Pancreas (tissue), 10 donors: Measurements from ENCODE around the gene ISLR2. TPM values are rescaled to one million over a fixed set of nuclear protein-coding genes. Genes with fewer than 3 reads are reported as not detected.

ENCODE experiments used
- ATAC-seq, 4 donors: fragments of 200-7000 bp; cut with Tn5 transposase; one replicate each; pipeline versions ENCODE4 v1.8.0 to v1.9.1; 2020; ENCODE audit warnings: mild to moderate bottlenecking in 4 of 4, moderate library complexity in 4 of 4
- DNase-seq, 6 donors: peaks; one replicate each; pipeline ENCODE4 v3.0.0-alpha.2; 2020
- FAIRE-seq: peaks from 2 replicates; lab custom pipeline; 2012; peaks lifted over from hg19 to GRCh38; lab: Jason Lieb, UNC
- H3K27ac ChIP-seq, 4 donors: fragments of 200-600 bp; sonication (generic); 1 replicate in 3 of 4; 2 replicates in 1 of 4; pipeline versions ENCODE4 v1.5.0 to v1.8.0; 2020
- H3K27me3 ChIP-seq, 4 donors: fragments of 200-600 bp; one replicate each; pipeline ENCODE4 v1.8.0; 2021
- H3K36me3 ChIP-seq, 3 donors: fragments of 200-600 bp; sonication (generic) in 1 of 3; one replicate each; pipeline versions ENCODE4 v1.5.0 to v1.8.0; 2020 to 2021
- H3K4me1 ChIP-seq, 3 donors: fragments of 200-600 bp; one replicate each; pipeline ENCODE4 v1.8.0; 2021
- H3K4me3 ChIP-seq, 4 donors: fragments of 200-600 bp; sonication (generic) in 2 of 4; one replicate each; pipeline versions ENCODE4 v1.5.0 to v1.8.0; 2020 to 2021
- H3K9me3 ChIP-seq, 4 donors: fragments of 200-600 bp; one replicate each; pipeline ENCODE4 v1.8.0; 2021
- WGBS, 2 donors: extraction: QIAGEN DNeasy Blood & Tissue Kit; methylation state at CpG; one replicate each; pipeline ENCODE4 v1.1.7; 2013; 5-methylcytosine and 5-hydroxymethylcytosine counted together
- intact Hi-C, 3 donors: fragments of 100-400 bp; cut with DNase I; formaldehyde crosslinking; loops; one replicate each; pipeline versions ENCODE4 v1.11.1 to v1.14.2; 2022
- polyA plus RNA-seq, 2 donors: library from polyadenylated mRNA; stranded (reverse); fragments of 200-250 nt; gene quantifications; one replicate each; pipeline ENCODE4 v1.2.3, GENCODE V29; 2013
- total RNA-seq, 6 donors: library from RNA; stranded (reverse); fragmentation: NEBNext Ultra II Directional in 4 of 6; extraction: Animal tissue kit (Norgen Biotek cat#: 25700) in 4 of 6; gene quantifications; one replicate each; pipeline versions ENCODE4 v1.2.1 to v1.2.4, GENCODE V29; 2021 to 2023
- TF ChIP-seq, protein P1 (sequence below), 4 donors: fragments of 200-600 bp; sonication (generic) in 3 of 4; IDR thresholded peaks; one replicate each; pipeline versions ENCODE4 v1.5.0 to v1.8.0; 2021; ENCODE audit warnings: antibody characterized with exemption in 4 of 4
- donor health status: healthy with polysubstance abuse.
- donor health status: DM: no; HTN: no; CAD: no; lungs with moderate emphysema.
- donor health status: DM: no; HTN: no; CAD: no.
- donor health status: control.
- donor health status: control.
- donor health status: Bipolar disorder and iron deficiency.
- donor health status: DM: yes; HTN: yes; CAD: no.
- donor health status: DM: no; HTN: no; CAD: no.
- donor health status: DM: no; HTN: no; CAD: no.
- donor health status: DM: yes; HTN: yes; CAD: no.

Gene ISLR2
- total and polyA plus RNA-seq, 8 donors = 0.08 to 0.50 (median 0.22) TPM

DNA sequence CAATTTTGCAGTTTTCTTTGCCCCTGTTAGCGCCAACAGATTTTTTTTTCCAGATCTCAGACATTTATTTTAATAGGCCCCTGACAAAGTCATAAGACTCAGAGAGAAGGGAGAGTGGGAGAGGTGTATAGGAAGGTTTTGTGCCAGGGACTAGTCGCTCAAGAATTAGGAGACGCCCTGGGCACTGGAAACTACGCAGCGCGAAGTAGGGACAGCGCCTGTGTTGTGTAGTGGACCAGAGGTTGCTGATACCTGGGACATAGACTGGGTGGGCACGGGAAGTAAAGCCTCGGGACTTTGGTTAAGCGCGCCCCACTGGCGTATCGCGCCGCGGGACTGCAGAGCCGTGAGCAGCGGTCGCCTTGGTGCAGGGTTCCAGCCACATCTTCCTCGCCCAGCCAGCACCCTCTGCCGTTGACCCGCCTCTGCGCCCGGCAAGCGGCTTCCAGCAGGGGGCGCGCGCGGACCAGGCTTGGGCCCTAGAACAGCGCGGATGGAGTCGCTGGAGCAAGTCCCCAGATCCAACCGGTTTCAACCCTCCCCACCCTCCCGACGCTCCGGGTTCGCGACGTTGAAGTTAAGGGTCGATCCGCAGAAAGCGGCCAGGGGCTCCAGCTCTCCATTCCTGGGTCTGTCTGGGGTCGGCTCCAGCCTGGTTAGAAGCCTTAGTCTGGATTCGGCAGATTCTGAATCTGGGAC, 3.0 kb upstream of the ISLR2 start:
- ATAC-seq (peak; percentile 94 to 99 (median 98)), FAIRE-seq (no peak), DNase-seq (peak; percentile 68 to 100 (median 88))
- peak overlapping the region in 1 of 4 donors; percentile 36 for H3K4me3 ChIP-seq
- H3K9me3 ChIP-seq = no peaks in the 10 kb centered on the region
- peaks cover 0 to 7% (median 4%) of the 10 kb centered on the region in 3 donors for H3K4me1 ChIP-seq
- intact Hi-C loops = loop anchor here in 2 of 3 donors (5.0 to 10.0 kb wide), 2 partner anchors 180 to 187 kb away; no protein-coding TSS in a partner anchor
- H3K27ac ChIP-seq = no peak overlapping the region
- 7% methylated on average over 42 to 44 of the region's 44 CpGs for WGBS, 2 donors
- TF ChIP-seq, protein P1, sequence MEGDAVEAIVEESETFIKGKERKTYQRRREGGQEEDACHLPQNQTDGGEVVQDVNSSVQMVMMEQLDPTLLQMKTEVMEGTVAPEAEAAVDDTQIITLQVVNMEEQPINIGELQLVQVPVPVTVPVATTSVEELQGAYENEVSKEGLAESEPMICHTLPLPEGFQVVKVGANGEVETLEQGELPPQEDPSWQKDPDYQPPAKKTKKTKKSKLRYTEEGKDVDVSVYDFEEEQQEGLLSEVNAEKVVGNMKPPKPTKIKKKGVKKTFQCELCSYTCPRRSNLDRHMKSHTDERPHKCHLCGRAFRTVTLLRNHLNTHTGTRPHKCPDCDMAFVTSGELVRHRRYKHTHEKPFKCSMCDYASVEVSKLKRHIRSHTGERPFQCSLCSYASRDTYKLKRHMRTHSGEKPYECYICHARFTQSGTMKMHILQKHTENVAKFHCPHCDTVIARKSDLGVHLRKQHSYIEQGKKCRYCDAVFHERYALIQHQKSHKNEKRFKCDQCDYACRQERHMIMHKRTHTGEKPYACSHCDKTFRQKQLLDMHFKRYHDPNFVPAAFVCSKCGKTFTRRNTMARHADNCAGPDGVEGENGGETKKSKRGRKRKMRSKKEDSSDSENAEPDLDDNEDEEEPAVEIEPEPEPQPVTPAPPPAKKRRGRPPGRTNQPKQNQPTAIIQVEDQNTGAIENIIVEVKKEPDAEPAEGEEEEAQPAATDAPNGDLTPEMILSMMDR (IDR thresholded peaks at IDR 0.05) = peak; percentile 93 to 97 (median 97)
- no peaks in the 10 kb centered on the region for H3K36me3 ChIP-seq
- H3K27me3 ChIP-seq = peaks cover 0 to 22% (median 4%) of the 10 kb centered on the region in 4 donors

DNA sequence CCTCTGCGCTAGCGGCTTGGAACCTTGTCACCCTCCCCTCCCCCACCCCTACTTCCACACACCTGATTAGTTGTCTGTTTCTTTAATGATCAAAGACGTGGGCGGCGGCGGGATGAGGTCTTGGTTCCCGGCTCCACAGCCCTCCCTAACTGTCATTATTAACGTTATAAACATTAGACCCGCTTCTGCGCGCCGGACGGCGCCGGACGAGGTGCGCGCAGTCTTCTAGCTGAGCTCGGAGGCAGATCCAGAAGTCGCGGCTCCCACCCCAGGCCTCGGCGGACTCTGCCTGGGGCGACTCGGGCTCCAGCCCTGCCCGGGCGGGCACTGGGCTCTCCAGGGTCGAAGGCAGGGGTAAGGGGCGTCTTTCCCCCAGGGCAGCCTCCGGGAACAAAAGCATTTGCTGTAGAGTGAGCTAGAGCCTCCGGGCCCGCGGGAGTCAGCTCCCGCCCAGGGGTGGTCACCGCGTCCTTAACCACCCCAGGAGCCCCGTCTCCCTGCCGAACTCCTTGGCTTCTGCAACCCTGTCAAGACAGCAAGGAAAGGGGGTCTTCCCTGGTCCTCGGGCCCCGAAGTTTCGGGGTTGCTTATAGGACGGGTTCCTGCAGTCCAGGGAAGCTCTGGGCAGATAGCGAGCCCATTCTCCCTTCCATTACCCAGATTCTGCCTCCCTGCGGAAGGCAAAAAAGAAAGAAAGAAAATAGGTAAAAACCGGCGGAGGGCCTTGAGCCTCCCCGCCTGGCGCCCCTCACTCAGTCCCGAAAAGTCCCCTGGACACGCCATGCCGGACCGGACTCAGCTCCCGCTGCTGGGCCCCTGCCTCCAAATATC, 2.2 kb upstream of the ISLR2 start:
- 3 to 4% methylated on average over 48 to 53 of the region's 53 CpGs for WGBS, 2 donors
- Histone ChIP-seq H3K4me1 (peaks cover 0 to 7% (median 4%) of the 10 kb centered on the region in 3 donors), H3K27me3 (peaks cover 0 to 29% (median 4%) of the 10 kb centered on the region in 4 donors), H3K36me3 (no peaks in the 10 kb centered on the region), H3K4me3 (peak overlapping the region in 1 of 4 donors; percentile 36), H3K9me3 (no peaks in the 10 kb centered on the region), H3K27ac (no peak overlapping the region)
- peak; percentile 25 to 51 (median 47) for ATAC-seq
- DNase-seq = peak in 1 of 6 donors; percentile 68
- intact Hi-C loops = loop anchor here in 2 of 3 donors (5.0 to 10.0 kb wide), 2 partner anchors 179 to 187 kb away; no protein-coding TSS in a partner anchor
- no peak for FAIRE-seq
- TF ChIP-seq, protein P1 (IDR thresholded peaks at IDR 0.05) = no peak

DNA sequence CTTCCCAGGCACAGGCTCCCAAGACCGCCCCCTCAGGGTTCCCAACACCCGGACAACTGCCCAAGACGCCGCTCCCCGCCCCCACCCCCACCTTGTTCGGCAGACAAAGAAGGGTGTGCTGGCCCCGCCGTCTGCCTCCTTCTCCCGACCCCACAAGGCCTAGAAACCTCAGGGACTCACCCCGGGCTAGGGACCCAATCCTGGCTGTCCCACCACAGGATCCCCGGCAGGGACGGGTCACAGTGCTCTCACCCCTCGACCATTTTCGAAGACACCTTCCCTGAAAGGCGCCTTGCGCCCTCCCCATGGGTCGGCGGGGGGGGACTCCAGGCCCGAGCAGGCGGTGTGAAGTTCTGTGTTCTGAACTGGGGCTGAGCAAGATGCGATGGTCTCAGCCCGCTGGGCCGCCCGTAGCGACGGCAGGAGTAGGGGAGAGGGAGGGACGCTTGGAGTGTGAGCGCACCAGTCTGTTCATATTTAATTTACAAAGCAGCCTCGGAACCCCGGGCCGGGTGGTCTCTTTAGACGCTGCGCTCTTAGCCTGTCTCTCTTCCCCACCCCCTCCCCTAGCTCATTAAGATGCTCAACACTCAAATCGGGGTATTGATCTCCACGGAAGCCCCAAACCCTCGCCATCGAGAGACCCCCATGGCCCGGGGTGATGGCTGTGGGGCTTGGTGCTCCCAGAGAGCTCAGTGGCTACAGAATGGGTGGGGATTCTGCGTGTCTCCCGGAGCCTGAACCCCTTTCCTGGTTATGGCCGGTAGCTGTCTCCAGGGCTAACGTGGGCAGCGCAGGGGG, 1.4 kb upstream of the ISLR2 start:
- no peak overlapping the region for H3K27ac ChIP-seq
- DNase-seq (peak in 1 of 6 donors; percentile 57), FAIRE-seq (no peak), ATAC-seq (no peak)
- 3 to 5% methylated on average over 42 to 43 of the region's 43 CpGs for whole genome bisulfite sequencing, 2 donors
- no peaks in the 10 kb centered on the region for H3K36me3 ChIP-seq
- TF ChIP-seq, protein P1 (IDR thresholded peaks at IDR 0.05) = no peak
- peaks cover 0 to 36% (median 4%) of the 10 kb centered on the region in 4 donors for H3K27me3 ChIP-seq
- H3K4me1 ChIP-seq = peaks cover 0 to 8% (median 4%) of the 10 kb centered on the region in 3 donors
- H3K9me3 ChIP-seq = no peaks in the 10 kb centered on the region
- H3K4me3 ChIP-seq = no peak overlapping the region
- intact Hi-C loops = loop anchor here in 2 of 3 donors (5.0 to 10.0 kb wide), 2 partner anchors 178 to 186 kb away; no protein-coding TSS in a partner anchor

DNA sequence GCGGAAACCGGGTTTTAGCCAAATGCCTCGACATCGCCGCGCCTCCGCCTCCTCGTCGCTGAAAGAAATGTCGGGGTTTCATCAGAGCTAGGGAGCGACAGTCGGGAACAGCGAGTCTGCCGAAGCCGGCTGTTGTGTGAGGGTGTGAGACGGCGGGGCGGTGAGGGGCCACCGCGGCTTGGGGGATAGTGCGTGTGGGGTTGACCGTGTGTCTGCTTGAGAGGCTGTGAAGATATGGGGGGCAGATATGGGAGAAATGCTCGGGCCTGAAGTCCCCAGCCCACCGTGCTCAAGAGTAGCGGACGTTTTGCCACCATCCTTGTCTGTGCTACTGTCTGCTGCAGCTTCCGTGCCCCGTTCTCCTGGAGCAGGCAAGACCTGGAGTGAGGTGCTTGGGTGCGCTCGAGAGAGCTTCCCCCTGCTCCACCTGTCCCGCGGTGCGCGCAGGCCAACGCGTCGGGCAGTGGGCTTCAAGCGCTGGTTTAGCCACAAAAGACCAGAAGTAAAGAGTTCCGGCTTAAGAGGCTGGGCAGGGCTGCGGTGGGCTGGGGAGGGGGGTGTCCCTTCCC, 716 bp upstream of the ISLR2 start:
- H3K27me3 ChIP-seq = peaks cover 0 to 43% (median 4%) of the 10 kb centered on the region in 4 donors
- ATAC-seq (no peak), DNase-seq (no peak), FAIRE-seq (no peak)
- H3K4me1 ChIP-seq = peaks cover 0 to 10% (median 4%) of the 10 kb centered on the region in 3 donors
- no peaks in the 10 kb centered on the region for H3K36me3 ChIP-seq
- no peak overlapping the region for H3K27ac ChIP-seq
- intact Hi-C loops = loop anchor here in 2 of 3 donors (5.0 to 10.0 kb wide), 2 partner anchors 178 to 185 kb away; no protein-coding TSS in a partner anchor
- TF ChIP-seq, protein P1 (IDR thresholded peaks at IDR 0.05) = no peak
- H3K4me3 ChIP-seq = no peak overlapping the region
- 2% methylated on average over 40 of the region's 40 CpGs for WGBS, 2 donors
- H3K9me3 ChIP-seq = no peaks in the 10 kb centered on the region
